K562 (cell line): Measurements from ENCODE around the gene TMA7B.

Source experiments
- GATA2 ChIP-seq: sonication (generic); formaldehyde crosslinking; IDR thresholded peaks from 2 replicates; pipeline ENCODE4 v1.4.0; 2020; ENCODE audit warnings: mild to moderate bottlenecking, missing genetic modification reagents
- PHF8 ChIP-seq: fragments of 200-600 bp; sonication (generic); IDR thresholded peaks from 2 replicates; pipeline ENCODE4 v1.6.1; 2012; ENCODE audit warnings: mixed run types, mild to moderate bottlenecking, inconsistent platforms, low read length, moderate library complexity, borderline replicate concordance
- ZFP1 ChIP-seq: fragments of 450-650 bp; formaldehyde crosslinking; IDR thresholded peaks from 2 replicates; pipeline ENCODE4 v1.4.0; 2020; ENCODE audit warnings: mild to moderate bottlenecking, mixed read lengths

- TF ChIP-seq GATA2 (CRISPR knock-in tag) (no peak), PHF8 (no peak), ZFP1 (CRISPR knock-in tag) (no peak)
These were observed 23.8 kb downstream of the TMA7B start for GRCh38 chr22:39984006-39984405.
